Bronchial epithelial cell (primary cell): ENCODE data around the gene DCTN3. TPM values are rescaled to one million over a fixed set of nuclear protein-coding genes. Genes with fewer than 3 reads are reported as not detected.
A peak's percentile ranks its signal among the peaks of the same experiment; 100 is the strongest.

Experiments
- DNase-seq: peaks from one replicate; pipeline ENCODE4 v3.0.0-alpha.2; 2010; ENCODE audit warnings: low read depth
- FAIRE-seq: peaks from 2 replicates; lab custom pipeline; 2011; peaks lifted over from hg19 to GRCh38; lab: Jason Lieb, UNC
- H3K27me3 ChIP-seq: 2 replicates; pipeline ENCODE4 v1.5.1; 2011; ENCODE audit warnings: low read length; ENCODE audit not compliant: control insufficient read depth, insufficient read depth
- H3K36me3 ChIP-seq: 2 replicates; pipeline ENCODE4 v1.5.1; 2011; ENCODE audit warnings: low read length; ENCODE audit not compliant: control insufficient read depth, insufficient read depth
- H3K4me3 ChIP-seq: 2 replicates; pipeline ENCODE4 v1.5.1; 2011; ENCODE audit warnings: mild to moderate bottlenecking, low read depth, low read length, control low read depth
- CTCF ChIP-seq: IDR thresholded peaks from 2 replicates; pipeline ENCODE4 v1.5.1; 2011; ENCODE audit warnings: mild to moderate bottlenecking, moderate library complexity, low read length, control low read depth, inconsistent platforms; ENCODE audit not compliant: insufficient read depth, severe bottlenecking
- total RNA-seq: library from RNA; depleted of rRNA; stranded (reverse); fragments of >200 nt; gene quantifications from 2 replicates; pipeline ENCODE4 v1.2.1, GENCODE V29; 2014

The DCTN3 gene
- total RNA-seq, 1 donor from 2014 or later: 57.1 TPM

GRCh38 chr9:34630402-34631154, 10.3 kb upstream of the DCTN3 start:
- DNase-seq: peak; percentile 37
- no peak for TF ChIP-seq CTCF
- FAIRE-seq: peak; percentile 66
- H3K36me3 ChIP-seq: peaks cover 3% of the 10 kb centered on the region
- H3K27me3 ChIP-seq: peaks cover 35% of the 10 kb centered on the region
- no peak overlapping the region for H3K4me3 ChIP-seq

- FAIRE-seq: no peak
- no peak for TF ChIP-seq CTCF
- H3K27me3 ChIP-seq: peaks cover 46% of the 10 kb centered on the region
Measured at GRCh38 chr9:34629491-34629808, 9.2 kb upstream of the DCTN3 start.

GRCh38 chr9:34628656-34629490, 8.6 kb upstream of the DCTN3 start, which contains the start of gene ARID3C:
ARID3C (minus strand) TSS chr9:34629066; CDS start chr9:34628014, 1,052 bp downstream.
- DNase-seq: no peak

More at GRCh38 chr9:34629491-34629808, 9.2 kb upstream of the DCTN3 start:
- Histone ChIP-seq H3K36me3 (no peaks in the 10 kb centered on the region), H3K4me3 (no peak overlapping the region)
- DNase-seq: no peak

GRCh38 chr9:34627716-34628655, 7.7 kb upstream of the DCTN3 start:
- no peaks in the 10 kb centered on the region for H3K36me3 ChIP-seq
- H3K4me3 ChIP-seq: no peak overlapping the region
- H3K27me3 ChIP-seq: peaks cover 55% of the 10 kb centered on the region
- no peak for DNase-seq
- FAIRE-seq: no peak
- no peak for TF ChIP-seq CTCF

More at GRCh38 chr9:34628656-34629490, 8.6 kb upstream of the DCTN3 start, which contains the start of gene ARID3C:
- no peak for TF ChIP-seq CTCF
- Histone ChIP-seq H3K4me3 (peak within 1 kb of the TSS; percentile 22), H3K27me3 (peaks cover 50% of the 10 kb centered on the region), H3K36me3 (no peaks in the 10 kb centered on the region)
- no peak for FAIRE-seq

GRCh38 chr9:34625186-34625486, 4.8 kb upstream of the DCTN3 start:
- Histone ChIP-seq H3K4me3 (no peak overlapping the region), H3K27me3 (peaks cover 53% of the 10 kb centered on the region), H3K36me3 (no peaks in the 10 kb centered on the region)
- TF ChIP-seq CTCF: no peak
- FAIRE-seq (no peak), DNase-seq (no peak)
